Non-pigmented ciliary epithelial cell (primary cell): Measurements from ENCODE around the gene MCTP2.
"Not testable (repeated sequence)": the region's sequence is repeated elsewhere in the genome, so short reads cannot be mapped to it uniquely, and the experiment has no call there.

Source experiments
- DNase-seq: peaks from one replicate; pipeline ENCODE4 v3.0.0-alpha.2; 2010; ENCODE audit warnings: low read depth

MCTP2 gene

DNA sequence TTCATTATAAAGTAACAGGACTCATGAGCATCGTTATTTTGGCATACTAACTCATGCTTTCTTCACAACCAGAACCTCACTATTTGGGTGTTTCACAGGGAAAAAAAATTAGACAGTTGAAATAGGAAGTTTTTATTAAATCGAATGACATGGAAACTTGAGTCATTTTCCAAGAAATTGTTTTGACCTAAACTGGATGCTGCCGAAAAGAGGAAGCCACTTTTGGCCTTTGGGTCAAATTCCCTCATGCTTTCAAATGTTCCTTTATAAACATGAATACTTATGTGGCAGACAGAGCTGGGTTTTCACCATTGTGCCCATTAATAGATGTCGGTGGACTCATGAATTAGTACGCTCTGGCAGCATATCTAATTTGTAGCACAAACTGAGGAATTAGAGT is 224.9 kb downstream of the MCTP2 start:
- no peak for DNase-seq

DNA sequence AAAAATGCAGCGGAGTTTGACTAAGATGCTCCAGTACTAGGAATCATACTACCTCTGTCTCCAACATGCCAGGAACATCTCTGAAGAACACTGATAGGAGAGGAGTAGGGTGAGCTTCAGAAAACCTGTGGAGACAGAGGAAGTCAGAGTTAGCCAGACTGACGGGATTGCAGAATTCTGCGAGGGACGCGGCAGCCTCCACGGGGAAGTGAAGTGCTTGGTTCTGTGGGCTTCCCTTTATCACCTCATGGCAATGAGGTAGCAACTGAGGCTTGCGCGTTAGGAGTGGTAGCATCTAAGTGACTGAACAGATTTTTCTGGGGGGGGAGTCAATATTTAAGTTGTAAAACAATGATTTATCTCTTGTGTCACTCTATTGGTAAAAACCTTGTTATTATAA is 226.3 kb downstream of the MCTP2 start:
- DNase-seq = no peak

DNA sequence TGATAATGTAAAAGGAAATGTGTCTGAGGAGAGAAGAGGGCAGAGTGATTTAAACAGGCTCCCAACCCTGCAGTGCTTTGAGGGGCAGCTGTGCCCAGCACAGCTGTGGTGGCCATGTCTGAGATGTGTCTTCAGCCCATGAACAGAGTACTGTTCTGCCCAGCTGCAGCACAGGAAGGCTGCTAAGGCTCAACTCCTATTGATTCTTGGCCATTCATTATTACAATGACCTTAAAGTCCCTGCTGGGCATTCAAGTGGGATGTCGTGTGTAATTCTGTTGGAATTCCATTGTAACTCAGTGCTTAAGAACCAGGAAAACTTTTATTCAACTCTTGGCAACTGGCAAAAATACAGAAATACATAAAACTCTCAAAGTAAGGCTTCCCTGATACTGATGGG is 229.3 kb downstream of the MCTP2 start:
- no peak for DNase-seq

GRCh38 chr15:94467034-94467433 is 235.7 kb downstream of the MCTP2 start:
- DNase-seq = no peak

DNA sequence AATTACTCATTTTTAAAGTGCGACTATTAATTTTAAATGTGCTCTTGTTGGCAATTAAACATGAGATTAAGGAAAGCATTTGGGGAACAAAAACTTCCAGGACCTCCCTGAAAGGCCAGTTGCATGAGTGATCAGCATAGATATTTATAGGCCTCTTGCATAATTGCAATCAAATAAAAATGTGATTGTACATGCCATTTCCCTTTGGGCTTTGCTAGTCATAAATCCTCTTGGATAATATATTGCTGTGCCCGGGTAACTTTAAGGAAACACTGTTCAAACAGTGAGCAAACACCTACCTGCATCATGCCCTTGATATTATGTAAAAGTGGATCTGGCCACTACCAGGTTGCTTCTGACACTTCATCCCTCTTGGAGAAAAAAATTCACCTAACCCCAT is 239.1 kb downstream of the MCTP2 start:
- DNase-seq = no peak

GRCh38 chr15:94476686-94477085 is 245.3 kb downstream of the MCTP2 start:
- DNase-seq = no peak

- no peak for DNase-seq
These were observed 246.7 kb downstream of the MCTP2 start for GRCh38 chr15:94477913-94478553.

- DNase-seq = no peak
These were observed 247.4 kb downstream of the MCTP2 start for GRCh38 chr15:94478763-94479162.

- DNase-seq = no peak
These were observed 249.0 kb downstream of the MCTP2 start for GRCh38 chr15:94480289-94480834.

- DNase-seq = no peak
These were observed 253.9 kb downstream of the MCTP2 start for GRCh38 chr15:94485148-94485719.

- DNase-seq = no peak
These were observed 256.3 kb downstream of the MCTP2 start for GRCh38 chr15:94487635-94488034.

- no peak for DNase-seq
These were observed 261.8 kb downstream of the MCTP2 start for GRCh38 chr15:94493176-94493575.

DNA sequence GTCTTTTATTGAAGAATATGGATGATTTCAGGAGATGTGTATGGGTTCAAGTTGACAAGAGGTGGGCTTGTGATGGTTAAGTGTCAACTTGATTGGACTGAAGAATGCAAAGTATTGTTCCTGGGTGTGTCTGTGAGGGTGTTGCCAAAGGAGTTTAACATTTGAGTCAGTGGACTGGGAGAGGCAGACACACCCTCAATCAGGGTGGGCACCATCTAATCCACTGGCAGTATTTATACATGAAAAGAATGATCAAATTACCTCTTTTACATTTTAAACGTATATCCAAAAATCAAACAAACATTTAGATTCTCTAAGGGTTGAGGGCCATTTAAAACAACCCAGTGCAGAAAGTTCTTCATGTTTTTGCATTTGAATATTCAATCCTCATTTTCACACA is 262.2 kb downstream of the MCTP2 start:
- not testable (repeated sequence) for DNase-seq

DNA sequence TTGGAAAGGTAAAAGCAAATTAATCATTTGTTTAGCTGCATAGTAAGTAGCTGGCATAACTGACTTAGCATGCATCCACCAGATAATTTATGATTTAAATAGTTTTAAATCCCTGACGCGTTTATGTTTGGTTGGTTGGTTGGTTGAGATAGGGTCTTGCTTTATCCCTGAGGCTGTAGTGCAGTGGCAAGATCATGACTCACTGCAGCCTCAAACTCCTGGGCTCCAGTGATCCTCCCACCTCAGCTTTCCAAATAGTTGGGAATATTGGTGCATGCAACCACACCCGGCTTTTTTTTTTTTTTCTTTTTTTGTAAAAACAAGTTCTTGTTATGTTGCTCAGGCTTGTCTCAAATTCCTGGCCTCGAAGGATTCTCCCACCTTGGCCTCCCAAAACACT is 263.4 kb downstream of the MCTP2 start:
- DNase-seq = no peak

DNA sequence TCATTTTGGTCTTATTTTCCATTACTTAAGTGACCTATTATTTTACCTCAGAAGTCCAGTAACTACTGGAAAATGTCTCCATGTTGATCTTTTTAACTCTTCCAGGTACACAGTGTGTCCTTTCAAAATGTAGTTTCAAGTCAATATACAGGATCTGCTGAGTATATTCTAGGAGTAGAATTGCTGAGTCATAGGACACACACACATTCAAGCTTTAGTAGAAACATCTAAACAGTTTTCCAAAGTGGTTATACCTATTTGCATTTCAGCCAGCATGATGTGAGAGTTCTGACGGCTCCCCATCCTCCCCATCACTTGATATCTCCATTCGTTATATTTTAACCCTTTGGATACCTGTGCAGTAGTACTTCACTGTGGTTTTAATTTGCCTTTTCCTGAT is 271.9 kb downstream of the MCTP2 start:
- DNase-seq = no peak

DNA sequence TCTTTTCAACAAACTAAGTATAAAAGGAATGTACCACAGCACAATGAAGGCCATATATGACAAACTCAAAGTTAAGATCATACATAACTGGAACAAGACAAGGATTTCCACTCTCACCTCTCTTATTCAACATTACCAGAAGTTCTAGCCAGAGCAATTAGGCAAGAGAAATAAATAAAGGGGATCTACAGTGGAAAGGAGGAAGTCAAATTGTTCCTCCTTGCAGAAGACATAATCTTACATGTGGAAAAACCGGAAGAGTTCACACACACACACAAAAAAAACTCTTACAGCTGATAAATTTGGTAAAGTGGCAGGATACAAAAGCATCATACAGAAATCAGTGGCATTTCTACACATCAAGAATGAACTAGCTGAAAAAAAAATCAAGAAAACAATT is 277.9 kb downstream of the MCTP2 start:
- DNase-seq = no peak

DNA sequence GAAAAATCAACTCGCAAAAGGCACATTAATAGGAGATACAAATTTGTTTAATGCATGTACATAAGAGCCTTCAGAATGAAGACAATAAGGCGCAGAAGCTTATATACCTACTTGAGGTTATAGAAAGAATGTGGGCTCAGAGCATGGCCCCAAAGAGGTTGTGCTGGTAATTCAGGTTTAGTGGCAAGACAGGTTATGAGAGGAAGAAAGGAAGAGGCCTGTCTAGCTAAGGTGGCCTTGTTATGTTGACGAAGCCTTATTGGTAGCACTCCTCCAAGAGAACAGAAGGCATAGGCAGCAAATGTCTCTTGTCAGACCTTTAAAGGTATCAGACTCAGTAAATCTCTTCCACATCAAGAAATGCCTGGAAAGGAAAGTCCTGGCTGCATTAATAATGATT is 290.8 kb downstream of the MCTP2 start:
- DNase-seq = no peak

GRCh38 chr15:94523873-94524272 is 292.5 kb downstream of the MCTP2 start:
- DNase-seq = no peak

GRCh38 chr15:94524565-94524964 is 293.2 kb downstream of the MCTP2 start:
- no peak for DNase-seq

- no peak for DNase-seq
These were observed 294.8 kb downstream of the MCTP2 start for GRCh38 chr15:94526071-94526689.

GRCh38 chr15:94532226-94532625 is 300.9 kb downstream of the MCTP2 start:
- DNase-seq = no peak
